GM19351 (cell line): ENCODE measurements around the gene TUFT1.
"Not testable (repeated sequence)": the region's sequence is repeated elsewhere in the genome, so short reads cannot be mapped to it uniquely, and the experiment has no call there.

Source experiments
- ATAC-seq: cut with Tn5 transposase; IDR thresholded peaks from one replicate; pipeline ENCODE4 v1.9.1; 2021; ENCODE audit warnings: mild to moderate bottlenecking, moderate library complexity; ENCODE audit not compliant: unreplicated experiment

TUFT1 gene

GRCh38 chr1:151578941-151579340, 38.8 kb downstream of the TUFT1 start:
- ATAC-seq: no peak

- no peak for ATAC-seq
These were observed 39.5 kb downstream of the TUFT1 start for GRCh38 chr1:151579436-151580225.

- ATAC-seq: no peak
These were observed 41.3 kb downstream of the TUFT1 start for GRCh38 chr1:151581451-151581850.

- no peak for ATAC-seq
These were observed 41.8 kb downstream of the TUFT1 start for GRCh38 chr1:151581921-151582320.

- ATAC-seq: no peak
These were observed 43.7 kb downstream of the TUFT1 start for GRCh38 chr1:151583796-151584195.

GRCh38 chr1:151584278-151584677, 44.2 kb downstream of the TUFT1 start:
- ATAC-seq: no peak

GRCh38 chr1:151584780-151585179, 44.7 kb downstream of the TUFT1 start:
- no peak for ATAC-seq

GRCh38 chr1:151585622-151586021, 45.5 kb downstream of the TUFT1 start:
- ATAC-seq: no peak

GRCh38 chr1:151590961-151591360, 50.9 kb downstream of the TUFT1 start:
- no peak for ATAC-seq

GRCh38 chr1:151593730-151594129, 53.6 kb downstream of the TUFT1 start:
- ATAC-seq: no peak

- no peak for ATAC-seq
These were observed 54.1 kb downstream of the TUFT1 start for GRCh38 chr1:151594143-151594625.

- ATAC-seq: no peak
These were observed 56.3 kb downstream of the TUFT1 start for GRCh38 chr1:151596166-151596953.

GRCh38 chr1:151602550-151602949, 62.4 kb downstream of the TUFT1 start:
- ATAC-seq: not testable (repeated sequence)

GRCh38 chr1:151604291-151604690, 64.2 kb downstream of the TUFT1 start:
- ATAC-seq: no peak

- no peak for ATAC-seq
These were observed 66.3 kb downstream of the TUFT1 start for GRCh38 chr1:151606384-151606783.

GRCh38 chr1:151606857-151607256, 66.7 kb downstream of the TUFT1 start:
- no peak for ATAC-seq

- no peak for ATAC-seq
These were observed 70.0 kb downstream of the TUFT1 start for GRCh38 chr1:151610142-151610541.

GRCh38 chr1:151611288-151611790, 71.2 kb downstream of the TUFT1 start:
- ATAC-seq: no peak

- ATAC-seq: peak; percentile 95
These were observed 71.9 kb downstream of the TUFT1 start, which contains the start of gene SNX27 for GRCh38 chr1:151611832-151612500. TSS of gene SNX27 (plus strand) at chr1:151612050. CDS start at chr1:151612202, 152 bp downstream.

GRCh38 chr1:151612501-151613281, 72.6 kb downstream of the TUFT1 start:
- ATAC-seq: peak; percentile 17
